A673 (cell line): ENCODE data around the gene FURIN. TPM values are rescaled to one million over a fixed set of nuclear protein-coding genes. Genes with fewer than 3 reads are reported as not detected.

Experiments
- BruUV-seq: library from RNA; stranded (reverse); fragments of 400-500 nt; replicated peaks from 2 replicates; lab custom pipeline; 2021; lab: Mats Ljungman, UMichigan
- CTCF ChIA-PET: fragments of 300-600 bp; sonication (Branson Sonifier 250); formaldehyde crosslinking; loops from one replicate; lab custom pipeline; 2022; ENCODE audit warnings: antibody characterized with exemption; lab: Charles Lee
- POLR2A ChIA-PET: fragments of 300-600 bp; sonication (Branson Sonifier 250); formaldehyde crosslinking; loops from one replicate; lab custom pipeline; 2022; ENCODE audit warnings: antibody characterized with exemption; ENCODE audit not compliant: low non-redundant PET; lab: Charles Lee
- DNase-seq: peaks from one replicate; pipeline ENCODE4 v3.0.0-alpha.2; 2015; ENCODE audit warnings: low spot score
- H3K27ac ChIP-seq: fragments of 200-600 bp; sonication (generic); 2 replicates; pipeline ENCODE4 v1.5.1; 2016; ENCODE audit warnings: mixed run types, low read depth, mild to moderate bottlenecking, mixed read lengths, antibody characterized with exemption, low read length; ENCODE audit not compliant: poor library complexity, severe bottlenecking
- H3K27me3 ChIP-seq: fragments of 200-600 bp; sonication (generic); replicated peaks from 2 replicates; pipeline ENCODE4 v1.6.1; 2017; ENCODE audit warnings: mixed run types, low read depth, mild to moderate bottlenecking, mixed read lengths, antibody characterized with exemption, low read length; ENCODE audit not compliant: insufficient read depth, poor library complexity
- H3K36me3 ChIP-seq: fragments of 200-600 bp; sonication (generic); 2 replicates; pipeline ENCODE4 v1.6.1; 2016; ENCODE audit warnings: mixed run types, mild to moderate bottlenecking, mixed read lengths, antibody characterized with exemption, low read length; ENCODE audit not compliant: insufficient read depth, poor library complexity, severe bottlenecking
- H3K4me1 ChIP-seq: fragments of 200-600 bp; sonication (generic); 2 replicates; pipeline ENCODE4 v1.6.1; 2017; ENCODE audit warnings: mixed run types, mild to moderate bottlenecking, mixed read lengths, antibody characterized with exemption, low read length; ENCODE audit not compliant: insufficient read depth, poor library complexity, severe bottlenecking
- H3K4me3 ChIP-seq: fragments of 200-600 bp; sonication (generic); 2 replicates; pipeline ENCODE4 v1.5.1; 2016; ENCODE audit warnings: low read depth, mixed run types, mild to moderate bottlenecking, mixed read lengths, low read length; ENCODE audit not compliant: poor library complexity, severe bottlenecking
- H3K9me3 ChIP-seq: fragments of 200-600 bp; sonication (generic); 2 replicates; pipeline ENCODE4 v1.6.1; 2016; ENCODE audit warnings: mixed run types, low read depth, mild to moderate bottlenecking, mixed read lengths, antibody characterized with exemption, low read length; ENCODE audit not compliant: poor library complexity, severe bottlenecking
- CTCF ChIP-seq: fragments of 300-800, 200-600 bp; sonication (generic); conservative IDR thresholded peaks from 2 replicates; pipeline ENCODE4 v1.5.1; 2017; ENCODE audit warnings: low read depth, mild to moderate bottlenecking, antibody characterized with exemption, low read length, moderate library complexity, mixed read lengths
- EZH2 ChIP-seq: fragments of 200-600 bp; sonication (generic); IDR thresholded peaks from 2 replicates; pipeline ENCODE4 v1.6.1; 2017; ENCODE audit warnings: borderline replicate concordance, low read depth, mild to moderate bottlenecking, mixed read lengths, antibody characterized with exemption, low read length; ENCODE audit not compliant: poor library complexity, severe bottlenecking
- intact Hi-C: fragments of 100-400 bp; cut with micrococcal nuclease; formaldehyde crosslinking; loops from one replicate; pipeline ENCODE4 v1.10.0; 2022; ENCODE audit not compliant: unreplicated experiment
- total RNA-seq: library from RNA; stranded (reverse); gene quantifications from 2 replicates; pipeline ENCODE4 v1.2.3, GENCODE V29; 2021

The FURIN gene
- total RNA-seq, 1 experiment from 2014 or later: 63.4 TPM

- H3K36me3 ChIP-seq: peaks cover 50% of the 10 kb centered on the region
- H3K27me3 ChIP-seq: no peaks in the 10 kb centered on the region
- intact Hi-C loops: no loop called here
- ChIA-PET CTCF (no interaction called here), POLR2A (no interaction called here)
- H3K9me3 ChIP-seq: no peaks in the 10 kb centered on the region
- DNase-seq: no peak
- H3K4me3 ChIP-seq: no peak overlapping the region
- peaks cover 18% of the 10 kb centered on the region for H3K4me1 ChIP-seq
- no TSS peak for BruUV-seq
- TF ChIP-seq CTCF: no peak
- no peak for TF ChIP-seq EZH2
- no peak overlapping the region for H3K27ac ChIP-seq
These were observed 8.9 kb downstream of the FURIN start for GRCh38 chr15:90877315-90877714.

GRCh38 chr15:90877996-90878395, 9.6 kb downstream of the FURIN start:
- H3K4me1 ChIP-seq: peaks cover 11% of the 10 kb centered on the region
- CTCF ChIA-PET: no interaction called here
- no peak for DNase-seq
- TF ChIP-seq CTCF: no peak
- no peak for TF ChIP-seq EZH2
- BruUV-seq: no TSS peak
- no peak overlapping the region for H3K27ac ChIP-seq
- POLR2A ChIA-PET: no interaction called here
- no peaks in the 10 kb centered on the region for H3K27me3 ChIP-seq
- H3K4me3 ChIP-seq: no peak overlapping the region
- H3K9me3 ChIP-seq: no peaks in the 10 kb centered on the region
- intact Hi-C loops: no loop called here
- H3K36me3 ChIP-seq: peaks cover 50% of the 10 kb centered on the region

GRCh38 chr15:90878660-90879059, 10.3 kb downstream of the FURIN start:
- Histone ChIP-seq H3K9me3 (no peaks in the 10 kb centered on the region), H3K36me3 (peaks cover 50% of the 10 kb centered on the region), H3K27me3 (no peaks in the 10 kb centered on the region), H3K27ac (no peak overlapping the region), H3K4me1 (peaks cover 4% of the 10 kb centered on the region), H3K4me3 (no peak overlapping the region)
- BruUV-seq: no TSS peak
- no peak for DNase-seq
- TF ChIP-seq EZH2 (no peak), CTCF (no peak)
- CTCF ChIA-PET: no interaction called here
- intact Hi-C loops: no loop called here
- POLR2A ChIA-PET: no interaction called here
